K562 treated with DMSO at 1 percent for 12 hours (cell line): ENCODE results near the gene ANGPTL7. TPM values are rescaled to one million over a fixed set of nuclear protein-coding genes. Genes with fewer than 3 reads are reported as not detected.

Source experiments
- total RNA-seq: library from RNA; unstranded; fragments of 300-600 nt; gene quantifications from 2 replicates; pipeline ENCODE4 v1.2.3, GENCODE V29; 2022; ENCODE audit not compliant: insufficient read depth

ANGPTL7 gene, protein sequence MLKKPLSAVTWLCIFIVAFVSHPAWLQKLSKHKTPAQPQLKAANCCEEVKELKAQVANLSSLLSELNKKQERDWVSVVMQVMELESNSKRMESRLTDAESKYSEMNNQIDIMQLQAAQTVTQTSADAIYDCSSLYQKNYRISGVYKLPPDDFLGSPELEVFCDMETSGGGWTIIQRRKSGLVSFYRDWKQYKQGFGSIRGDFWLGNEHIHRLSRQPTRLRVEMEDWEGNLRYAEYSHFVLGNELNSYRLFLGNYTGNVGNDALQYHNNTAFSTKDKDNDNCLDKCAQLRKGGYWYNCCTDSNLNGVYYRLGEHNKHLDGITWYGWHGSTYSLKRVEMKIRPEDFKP
- total RNA-seq, result not detected in 2 replicates

DNA sequence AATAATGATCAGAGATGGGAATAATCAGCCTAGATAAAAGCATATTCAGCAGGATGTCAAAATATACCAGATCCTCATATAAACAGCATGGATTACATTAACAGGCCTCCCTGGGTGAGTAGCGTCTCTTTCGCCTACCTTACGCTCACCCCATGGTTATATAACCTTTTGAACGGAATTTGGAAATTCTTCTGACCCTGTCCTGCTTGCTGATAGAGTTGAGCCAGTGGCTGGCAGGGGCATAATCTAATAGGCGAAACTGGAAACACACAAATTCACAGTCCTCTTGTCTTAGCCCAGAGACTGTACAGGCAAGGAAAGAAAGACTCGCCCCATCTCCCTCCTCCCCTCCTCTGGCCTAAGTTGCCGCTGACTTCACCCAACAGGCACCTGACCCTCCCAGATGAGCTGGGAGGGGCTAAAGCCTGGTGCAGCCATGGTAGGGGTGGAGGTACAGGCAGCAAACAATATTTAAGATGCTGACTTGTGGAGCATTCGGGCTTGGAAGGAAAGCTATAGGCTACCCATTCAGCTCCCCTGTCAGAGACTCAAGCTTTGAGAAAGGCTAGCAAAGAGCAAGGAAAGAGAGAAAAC is at the start of gene ANGPTL7:
ANGPTL7 (plus strand) TSS at position 498 of the 594 bp plus-strand sequence. CDS start 225 bp downstream, outside the sequence.

Other genes starting within 250 kb of the ANGPTL7 start
- 78.9 and 193 TPM in 2 replicates for gene TARDBP, start 176.7 kb upstream of the ANGPTL7 start, total RNA-seq
- gene MASP2, start 142.1 kb upstream of the ANGPTL7 start, total RNA-seq, result 0.57 and 2.4 TPM in 2 replicates
- gene SRM, start 129.3 kb upstream of the ANGPTL7 start, total RNA-seq, result 70.5 and 71.3 TPM in 2 replicates
- 48.2 and 101 TPM in 2 replicates for gene EXOSC10, start 89.5 kb upstream of the ANGPTL7 start, total RNA-seq
- gene MTOR, start 73.2 kb downstream of the ANGPTL7 start, total RNA-seq, result 23.2 and 75.0 TPM in 2 replicates
- 11.7 and 18.7 TPM in 2 replicates for gene UBIAD1, start 83.8 kb downstream of the ANGPTL7 start, total RNA-seq